ENCODE results near the gene CXorf49. TPM values are rescaled to one million over a fixed set of nuclear protein-coding genes. Genes with fewer than 3 reads are reported as not detected.
"Not testable (repeated sequence)": the region's sequence is repeated elsewhere in the genome, so short reads cannot be mapped to it uniquely, and the experiment has no call there.

CXorf49 gene
- 1 to 10 TPM in 1 of 2 donors, not detected in 1; 5.1 TPM for total RNA-seq

GRCh38 chrX:71718185-71718584 lies at the start of gene CXorf49:
Gene CXorf49, minus strand, starts transcription at chrX:71718285. Its CDS starts 134 bp downstream, at chrX:71718151.
- H3K4me1 ChIP-seq (replicated peaks); DNase-seq (ENCODE audit: low spot score); intact Hi-C loops (cut with DNase I); H3K9me3 ChIP-seq; H3K36me3 ChIP-seq; H3K4me3 ChIP-seq; H3K27ac ChIP-seq; H3K27me3 ChIP-seq (replicated peaks; ENCODE audit: insufficient read depth): not testable (repeated sequence)
- no CpG with 5 or more reads among the region's 30 CpGs for WGBS

GRCh38 chrX:71767134-71767533 lies 49.0 kb upstream of the CXorf49 start:
- no CpG with 5 or more reads among the region's 14 CpGs for WGBS
- H3K4me3 ChIP-seq; H3K27ac ChIP-seq; DNase-seq (ENCODE audit: low spot score); H3K9me3 ChIP-seq; intact Hi-C loops (cut with DNase I); H3K4me1 ChIP-seq (replicated peaks); H3K36me3 ChIP-seq; H3K27me3 ChIP-seq (replicated peaks; ENCODE audit: insufficient read depth): not testable (repeated sequence)

GRCh38 chrX:71765613-71766012 lies 47.5 kb upstream of the CXorf49 start:
- H3K4me3 ChIP-seq; DNase-seq (ENCODE audit: low spot score); H3K4me1 ChIP-seq (replicated peaks); H3K27ac ChIP-seq; H3K36me3 ChIP-seq; intact Hi-C loops (cut with DNase I); H3K9me3 ChIP-seq; H3K27me3 ChIP-seq (replicated peaks; ENCODE audit: insufficient read depth): not testable (repeated sequence)
- WGBS: no CpG with 5 or more reads among the region's 8 CpGs

GRCh38 chrX:71764832-71765231 lies 46.7 kb upstream of the CXorf49 start:
- H3K27me3 ChIP-seq (replicated peaks; ENCODE audit: insufficient read depth); DNase-seq (ENCODE audit: low spot score); H3K36me3 ChIP-seq; intact Hi-C loops (cut with DNase I); H3K4me1 ChIP-seq (replicated peaks); H3K9me3 ChIP-seq; H3K27ac ChIP-seq; H3K4me3 ChIP-seq: not testable (repeated sequence)
- WGBS: no CpG with 5 or more reads among the region's 11 CpGs

- H3K4me1 ChIP-seq (replicated peaks); DNase-seq (ENCODE audit: low spot score); H3K9me3 ChIP-seq; H3K4me3 ChIP-seq; H3K27ac ChIP-seq; intact Hi-C loops (cut with DNase I); H3K27me3 ChIP-seq (replicated peaks; ENCODE audit: insufficient read depth); H3K36me3 ChIP-seq: not testable (repeated sequence)
- WGBS: no CpG with 5 or more reads among the region's 34 CpGs
These were observed 45.0 kb upstream of the CXorf49 start, which contains the start of gene CXorf49B for GRCh38 chrX:71763049-71763448. Gene CXorf49B, plus strand, starts transcription at chrX:71763349. Its CDS starts 75 bp downstream, at chrX:71763424.

DNA sequence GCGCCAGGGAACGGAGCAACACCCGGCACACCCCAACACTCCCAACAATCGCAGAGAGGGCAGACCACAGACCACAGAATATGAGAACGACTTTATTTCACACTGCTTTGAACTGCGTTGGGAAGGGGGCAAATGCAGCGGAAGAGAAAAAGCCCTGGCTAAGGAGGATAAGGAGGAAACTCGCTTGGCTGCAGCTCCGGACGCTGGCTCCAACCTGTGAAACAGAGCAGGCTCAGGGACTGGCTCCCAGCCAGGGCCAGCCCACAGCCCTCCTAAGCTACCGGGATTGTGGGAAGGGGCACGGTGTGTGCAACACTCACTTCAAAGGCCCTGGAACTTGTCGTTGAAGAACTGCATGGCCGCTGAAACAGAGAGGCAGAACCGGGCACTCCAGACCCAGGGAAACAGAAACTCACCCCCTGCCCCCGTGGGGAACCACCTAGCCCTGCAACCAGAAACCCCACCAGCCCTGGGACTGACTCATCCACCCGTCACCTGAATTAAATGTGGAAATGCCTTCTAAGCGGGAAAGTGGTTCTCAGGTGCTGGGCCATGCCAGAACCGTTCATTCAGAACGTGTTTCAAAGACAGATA lies 42.7 kb upstream of the CXorf49 start:
- H3K4me1 ChIP-seq (replicated peaks); H3K4me3 ChIP-seq; H3K36me3 ChIP-seq; H3K27ac ChIP-seq; H3K27me3 ChIP-seq (replicated peaks; ENCODE audit: insufficient read depth); DNase-seq (ENCODE audit: low spot score); intact Hi-C loops (cut with DNase I); H3K9me3 ChIP-seq: not testable (repeated sequence)
- WGBS: no CpG with 5 or more reads among the region's 20 CpGs

- H3K27me3 ChIP-seq (replicated peaks; ENCODE audit: insufficient read depth); H3K27ac ChIP-seq; H3K4me3 ChIP-seq; intact Hi-C loops (cut with DNase I); DNase-seq (ENCODE audit: low spot score); H3K36me3 ChIP-seq; H3K9me3 ChIP-seq; H3K4me1 ChIP-seq (replicated peaks): not testable (repeated sequence)
- no CpG with 5 or more reads among the region's 20 CpGs for WGBS
These were observed 2.3 kb upstream of the CXorf49 start for GRCh38 chrX:71720289-71720886.

DNA sequence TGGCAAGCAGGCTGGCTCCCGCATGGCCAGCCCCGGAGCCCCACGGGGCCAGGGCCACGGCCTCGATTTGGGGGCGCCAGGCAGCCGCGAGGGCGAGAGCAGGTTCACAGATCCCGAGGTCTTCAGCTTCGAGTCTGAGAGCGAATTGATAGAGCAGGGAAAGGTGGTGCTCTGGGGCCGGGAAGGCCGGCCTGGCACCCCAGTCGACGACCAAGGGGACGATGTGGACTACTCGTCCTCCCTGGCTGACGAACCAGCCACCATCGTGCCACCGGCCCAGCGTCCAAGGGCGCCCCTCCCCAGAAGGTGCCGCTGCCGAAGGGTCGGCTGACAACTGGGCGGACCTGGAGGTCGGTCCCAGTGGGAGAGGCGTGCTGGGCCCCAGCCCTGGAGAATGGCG lies 1.1 kb upstream of the CXorf49 start:
- H3K4me3 ChIP-seq; H3K36me3 ChIP-seq; H3K27ac ChIP-seq; H3K4me1 ChIP-seq (replicated peaks); H3K27me3 ChIP-seq (replicated peaks; ENCODE audit: insufficient read depth); intact Hi-C loops (cut with DNase I); DNase-seq (ENCODE audit: low spot score); H3K9me3 ChIP-seq: not testable (repeated sequence)
- WGBS: no CpG with 5 or more reads among the region's 30 CpGs

DNA sequence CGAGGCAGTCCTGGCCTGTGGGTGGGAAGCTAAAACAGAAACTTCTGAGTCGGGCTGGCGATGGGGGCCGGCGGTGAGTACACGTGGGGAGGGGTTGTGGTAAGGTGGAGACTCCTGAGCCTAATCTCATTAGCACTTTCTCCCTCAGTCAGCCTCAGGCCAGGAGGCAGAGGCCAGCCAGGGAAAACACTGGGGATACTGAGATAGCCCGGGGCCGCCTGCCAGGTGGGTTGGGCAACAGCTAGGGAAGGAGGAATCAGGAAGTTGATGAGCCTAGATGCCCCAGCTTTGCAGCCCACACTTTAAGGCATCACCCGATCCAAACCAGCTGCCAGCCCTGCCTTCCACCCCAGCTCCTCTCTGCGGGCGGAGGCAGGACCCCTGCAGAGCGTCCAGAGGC lies 1.8 kb downstream of the CXorf49 start:
- H3K36me3 ChIP-seq; intact Hi-C loops (cut with DNase I); H3K9me3 ChIP-seq; H3K4me1 ChIP-seq (replicated peaks); H3K27ac ChIP-seq; H3K27me3 ChIP-seq (replicated peaks; ENCODE audit: insufficient read depth); H3K4me3 ChIP-seq; DNase-seq (ENCODE audit: low spot score): not testable (repeated sequence)
- no CpG with 5 or more reads among the region's 12 CpGs for WGBS

- H3K36me3 ChIP-seq; H3K9me3 ChIP-seq; DNase-seq (ENCODE audit: low spot score); H3K4me3 ChIP-seq; H3K4me1 ChIP-seq (replicated peaks); H3K27ac ChIP-seq; intact Hi-C loops (cut with DNase I); H3K27me3 ChIP-seq (replicated peaks; ENCODE audit: insufficient read depth): not testable (repeated sequence)
- no CpG with 5 or more reads among the region's 8 CpGs for WGBS
These were observed 2.5 kb downstream of the CXorf49 start for GRCh38 chrX:71715551-71715950.

DNA sequence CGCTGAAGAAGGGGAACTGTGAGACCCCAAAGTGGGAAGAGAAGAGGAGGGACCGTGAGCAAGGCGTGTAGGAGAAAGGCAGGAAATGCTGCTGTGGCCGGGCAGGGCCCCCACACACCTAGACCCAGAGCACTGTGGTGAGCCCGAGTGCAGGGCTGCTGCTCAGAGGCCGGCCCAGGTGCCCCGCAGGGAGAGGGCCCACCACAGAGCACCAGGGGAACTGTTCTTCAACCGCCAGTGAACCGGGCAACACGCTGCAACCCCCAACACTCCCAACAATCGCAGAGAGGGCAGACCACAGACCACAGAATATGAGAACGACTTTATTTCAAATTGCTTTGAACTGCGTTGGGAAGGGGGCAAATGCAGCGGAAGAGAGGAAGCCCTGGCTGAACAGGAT lies 4.0 kb downstream of the CXorf49 start:
- no CpG with 5 or more reads among the region's 14 CpGs for WGBS
- H3K9me3 ChIP-seq; DNase-seq (ENCODE audit: low spot score); H3K4me1 ChIP-seq (replicated peaks); H3K4me3 ChIP-seq; H3K27me3 ChIP-seq (replicated peaks; ENCODE audit: insufficient read depth); intact Hi-C loops (cut with DNase I); H3K36me3 ChIP-seq; H3K27ac ChIP-seq: not testable (repeated sequence)

- DNase-seq (ENCODE audit: low spot score); H3K4me1 ChIP-seq (replicated peaks); H3K27me3 ChIP-seq (replicated peaks; ENCODE audit: insufficient read depth); H3K36me3 ChIP-seq; H3K9me3 ChIP-seq; H3K27ac ChIP-seq; intact Hi-C loops (cut with DNase I); H3K4me3 ChIP-seq: not testable (repeated sequence)
- no CpG with 5 or more reads among the region's 12 CpGs for WGBS
These were observed 15.2 kb downstream of the CXorf49 start for GRCh38 chrX:71702853-71703252.

- H3K27me3 ChIP-seq (replicated peaks; ENCODE audit: insufficient read depth); H3K4me3 ChIP-seq; H3K36me3 ChIP-seq; H3K9me3 ChIP-seq; H3K27ac ChIP-seq; DNase-seq (ENCODE audit: low spot score); H3K4me1 ChIP-seq (replicated peaks); intact Hi-C loops (cut with DNase I): not testable (repeated sequence)
- no CpG with 5 or more reads among the region's 4 CpGs for WGBS
These were observed 19.1 kb downstream of the CXorf49 start for GRCh38 chrX:71699023-71699344.
